Panc1 (cell line): ENCODE measurements around the gene LRBA. TPM values are rescaled to one million over a fixed set of nuclear protein-coding genes. Genes with fewer than 3 reads are reported as not detected.

ENCODE experiments used
- ATAC-seq: fragments of 200-7000 bp; cut with Tn5 transposase; 2 replicates; pipeline ENCODE4 v1.9.1; 2020; ENCODE audit warnings: mild to moderate bottlenecking, moderate library complexity
- BruUV-seq: library from RNA; stranded (reverse); fragments of 400-500 nt; replicated peaks from 2 replicates; lab custom pipeline; 2021; lab: Mats Ljungman, UMichigan
- CTCF ChIA-PET: fragments of 300-600 bp; sonication (Branson Sonifier 250); formaldehyde crosslinking; loops from one replicate; lab custom pipeline; 2022; ENCODE audit warnings: antibody characterized with exemption; lab: Charles Lee
- POLR2A ChIA-PET: fragments of 300-600 bp; sonication (Branson Sonifier 250); formaldehyde crosslinking; loops from one replicate; lab custom pipeline; 2022; ENCODE audit warnings: antibody characterized with exemption; lab: Charles Lee
- DNase-seq: peaks from one replicate; pipeline ENCODE4 v3.0.0-alpha.2; 2010; ENCODE audit warnings: low read depth, low spot score
- H3K27ac ChIP-seq: 2 replicates; pipeline ENCODE4 v1.5.1; 2011; ENCODE audit warnings: mild to moderate bottlenecking, low read length, inconsistent platforms
- H3K27me3 ChIP-seq: fragments of 200-500 bp; sonication (Bioruptor generic); 2 replicates; pipeline ENCODE4 v1.6.0; 2014; ENCODE audit warnings: low read length, inconsistent platforms; ENCODE audit not compliant: control insufficient read depth, insufficient read depth
- H3K36me3 ChIP-seq: fragments of 200-500 bp; sonication (Bioruptor generic); 2 replicates; pipeline ENCODE4 v1.5.1; 2014; ENCODE audit warnings: inconsistent platforms, mild to moderate bottlenecking, low read length, moderate library complexity; ENCODE audit not compliant: control insufficient read depth, insufficient read depth
- H3K4me1 ChIP-seq: 2 replicates; pipeline ENCODE4 v1.5.1; 2011; ENCODE audit warnings: inconsistent platforms, mild to moderate bottlenecking, low read length, moderate library complexity; ENCODE audit not compliant: control insufficient read depth, insufficient read depth
- H3K4me3 ChIP-seq, 2 experiments: 2 replicates each; pipeline ENCODE4 v1.5.1; 2011 to 2012; ENCODE audit warnings: low read depth in 2 of 2, low read length in 2 of 2, mild to moderate bottlenecking in 2 of 2, inconsistent platforms in 1 of 2, moderate library complexity in 1 of 2
- H3K9me3 ChIP-seq: fragments of 200-500 bp; sonication (Bioruptor generic); 2 replicates; pipeline ENCODE4 v1.5.1; 2014; ENCODE audit warnings: low read depth, mild to moderate bottlenecking, inconsistent platforms, low read length, moderate library complexity; ENCODE audit not compliant: control insufficient read depth, insufficient read depth
- CTCF ChIP-seq: fragments of 450-650 bp; IDR thresholded peaks from 2 replicates; pipeline ENCODE4 v1.5.1; 2017; ENCODE audit warnings: mild to moderate bottlenecking
- POLR2AphosphoS5 ChIP-seq: IDR thresholded peaks from 2 replicates; pipeline ENCODE4 v1.6.1; 2012; ENCODE audit warnings: mild to moderate bottlenecking, low read depth, low read length, moderate library complexity
- REST ChIP-seq, 2 experiments: IDR thresholded peaks; 2 replicates each; pipeline ENCODE4 v1.6.1; 2011 to 2012; ENCODE audit warnings: low read depth in 2 of 2, control low read depth in 1 of 2, low read length in 1 of 2, mild to moderate bottlenecking in 1 of 2, moderate library complexity in 1 of 2; ENCODE audit not compliant: insufficient read depth in 1 of 2
- SIN3A ChIP-seq: IDR thresholded peaks from 2 replicates; pipeline ENCODE4 v1.6.1; 2012; ENCODE audit warnings: low read depth, mild to moderate bottlenecking, low read length, moderate library complexity, borderline replicate concordance; ENCODE audit not compliant: insufficient read depth
- TCF7L2 ChIP-seq: IDR thresholded peaks from 2 replicates; pipeline ENCODE4 v1.6.1; 2011; ENCODE audit warnings: mild to moderate bottlenecking, low read depth, low read length, inconsistent platforms
- in situ Hi-C: cut with HindIII; loops from 2 replicates; pipeline ENCODE4 v1.10.0; 2016; ENCODE audit warnings: low sequenced_read_pairs, low pct_unique_long_range_greater_than_20kb
- intact Hi-C: fragments of 100-400 bp; cut with micrococcal nuclease; formaldehyde crosslinking; loops from one replicate; pipeline ENCODE4 v1.10.0; 2022; ENCODE audit not compliant: unreplicated experiment
- total RNA-seq: library from RNA; stranded (reverse); gene quantifications from one replicate; pipeline ENCODE4 v1.2.1, GENCODE V29; 2021; ENCODE audit not compliant: unreplicated experiment

The LRBA gene
- total RNA-seq, 1 experiment from 2014 or later = 26.4 TPM

GRCh38 chr4:150903603-150904002 lies 111.5 kb downstream of the LRBA start:
- ChIA-PET CTCF (no interaction called here), POLR2A (no interaction called here)
- BruUV-seq = no TSS peak
- DNase-seq = no peak
- Histone ChIP-seq H3K9me3 (no peaks in the 10 kb centered on the region), H3K36me3 (no peaks in the 10 kb centered on the region), H3K4me1 (no peaks in the 10 kb centered on the region), H3K27ac (no peak overlapping the region), H3K27me3 (no peaks in the 10 kb centered on the region), H3K4me3 (no peak overlapping the region)
- no peak for ATAC-seq
- TF ChIP-seq POLR2AphosphoS5 (no peak), REST (IDR thresholded peaks at IDR 0.05; ENCODE audit: insufficient read depth in 1 of 2, low read depth in 2 of 2, low read length in 1 of 2) (no peak), TCF7L2 (no peak), CTCF (no peak), SIN3A (no peak)
- intact Hi-C loops (no loop called here), in situ Hi-C loops (no loop called here)

- Histone ChIP-seq H3K4me3 (no peak overlapping the region), H3K4me1 (no peaks in the 10 kb centered on the region), H3K9me3 (no peaks in the 10 kb centered on the region), H3K27me3 (no peaks in the 10 kb centered on the region), H3K27ac (no peak overlapping the region), H3K36me3 (no peaks in the 10 kb centered on the region; the same call in 1 of the 2 replicates)
- CTCF ChIA-PET = no interaction called here
- POLR2A ChIA-PET = interaction anchor here (0.6 kb wide), 1 partner anchor 78 kb away, joined by 3 read pairs; no protein-coding TSS in a partner anchor
- intact Hi-C loops = no loop called here
- TF ChIP-seq REST (IDR thresholded peaks at IDR 0.05; ENCODE audit: insufficient read depth in 1 of 2, low read depth in 2 of 2, low read length in 1 of 2) (no peak), POLR2AphosphoS5 (no peak), SIN3A (no peak), CTCF (no peak), TCF7L2 (no peak)
- in situ Hi-C loops = no loop called here
- no TSS peak for BruUV-seq
- DNase-seq (no peak), ATAC-seq (no peak)
These were observed 118.6 kb downstream of the LRBA start for GRCh38 chr4:150896497-150896896.
